H1 (cell line): ENCODE results near the gene DCTN5. TPM values are rescaled to one million over a fixed set of nuclear protein-coding genes. Genes with fewer than 3 reads are reported as not detected.

Experiments
- CTCF ChIA-PET: fragments of 300-600 bp; sonication (Branson Sonifier 250); formaldehyde crosslinking; loops from one replicate; lab custom pipeline; 2021; ENCODE audit not compliant: partially characterized antibody; lab: Charles Lee
- POLR2A ChIA-PET: fragments of 300-600 bp; sonication (Branson Sonifier 250); formaldehyde crosslinking; loops from one replicate; lab custom pipeline; 2021; ENCODE audit warnings: inconsistent platforms; ENCODE audit not compliant: partially characterized antibody; lab: Charles Lee
- DNase-seq, 2 experiments: peaks; one replicate each; pipeline versions ENCODE4 v3.0.0 to v3.0.0-alpha.2; 2010 to 2022; ENCODE audit warnings: low spot score in 2 of 2, low read depth in 1 of 2, mixed read lengths in 1 of 2
- FAIRE-seq: peaks from 2 replicates; lab custom pipeline; 2011; peaks lifted over from hg19 to GRCh38; lab: Jason Lieb, UNC
- H2AFZ ChIP-seq: 2 replicates; pipeline ENCODE4 v1.8.1; 2012; ENCODE audit warnings: low read length, inconsistent platforms
- H2AK5ac ChIP-seq: 2 replicates; pipeline ENCODE4 v1.6.1; 2013; ENCODE audit warnings: low read depth, low read length
- H2BK120ac ChIP-seq: replicated peaks from 2 replicates; pipeline ENCODE3; 2013; ENCODE audit warnings: low read depth, low read length, inconsistent platforms
- H2BK12ac ChIP-seq: 2 replicates; pipeline ENCODE4 v1.6.1; 2013; ENCODE audit warnings: low read depth, low read length
- H2BK15ac ChIP-seq: 2 replicates; pipeline ENCODE4 v1.6.1; 2013; ENCODE audit warnings: low read length
- H2BK20ac ChIP-seq: 2 replicates; pipeline ENCODE4 v1.6.1; 2013; ENCODE audit warnings: low read length
- H2BK5ac ChIP-seq: 2 replicates; pipeline ENCODE4 v1.6.1; 2013; ENCODE audit warnings: low read depth, low read length
- H3K14ac ChIP-seq: 2 replicates; pipeline ENCODE4 v1.6.1; 2013; ENCODE audit warnings: inconsistent platforms; ENCODE audit not compliant: insufficient read length
- H3K18ac ChIP-seq: 2 replicates; pipeline ENCODE4 v1.6.1; 2013; ENCODE audit warnings: low read length; ENCODE audit errors: extremely low read depth
- H3K23ac ChIP-seq: 2 replicates; pipeline ENCODE4 v1.6.1; 2013; ENCODE audit warnings: inconsistent platforms; ENCODE audit not compliant: insufficient read length
- H3K23me2 ChIP-seq: 2 replicates; pipeline ENCODE4 v1.6.1; 2013; ENCODE audit warnings: low read depth, low read length
- H3K27ac ChIP-seq: 2 replicates; pipeline ENCODE4 v1.6.1; 2011; ENCODE audit warnings: low read depth, low read length, inconsistent platforms
- H3K27me3 ChIP-seq, 4 experiments: replicated peaks in 1 of 4; 1 replicate in 1 of 4; 2 replicates in 3 of 4; pipeline versions ENCODE4 v1.6.1 to v1.8.1; 2011 to 2013; ENCODE audit warnings: low read length in 3 of 4, mild to moderate bottlenecking in 3 of 4, inconsistent platforms in 2 of 4, mixed read lengths in 2 of 4, moderate library complexity in 1 of 4; ENCODE audit not compliant: control insufficient read depth in 3 of 4, insufficient read depth in 3 of 4; ENCODE audit errors: extremely low read depth in 1 of 4
- H3K36me3 ChIP-seq, 4 experiments: 2 replicates each; pipeline versions ENCODE4 v1.6.1 to v1.8.1; 2011 to 2013; ENCODE audit warnings: mild to moderate bottlenecking in 4 of 4, low read length in 3 of 4, moderate library complexity in 2 of 4, control low read depth in 1 of 4, inconsistent platforms in 1 of 4; ENCODE audit not compliant: insufficient read depth in 4 of 4, control insufficient read depth in 2 of 4
- H3K4ac ChIP-seq: replicated peaks from 2 replicates; pipeline ENCODE3; 2013; ENCODE audit warnings: low read length, low read depth, mixed read lengths, inconsistent platforms; ENCODE audit not compliant: insufficient read length
- H3K4me1 ChIP-seq, 4 experiments: replicated peaks in 1 of 4; 1 replicate in 1 of 4; 2 replicates in 3 of 4; pipeline versions ENCODE4 v1.6.1 to v1.8.1; 2011 to 2013; ENCODE audit warnings: low read length in 3 of 4, inconsistent platforms in 2 of 4, mixed read lengths in 1 of 4; ENCODE audit not compliant: insufficient read depth in 4 of 4, control insufficient read depth in 3 of 4
- H3K4me2 ChIP-seq, 2 experiments: 2 replicates each; pipeline versions ENCODE4 v1.6.1 to v1.8.1; 2011 to 2013; ENCODE audit warnings: low read depth in 2 of 2, low read length in 2 of 2, control low read depth in 1 of 2, inconsistent platforms in 1 of 2, mild to moderate bottlenecking in 1 of 2; ENCODE audit not compliant: insufficient read depth in 1 of 2
- H3K4me3 ChIP-seq, 4 experiments: fragments of 200-600, 300-600 bp in 1 of 4; sonication (generic), shearing (Covaris generic), sonication (Bioruptor Twin) in 1 of 4; 2 replicates each; pipeline versions ENCODE4 v1.5.1 to v1.8.1; 2011 to 2016; ENCODE audit warnings: low read length in 4 of 4, low read depth in 3 of 4, control low read depth in 2 of 4, inconsistent platforms in 2 of 4, mild to moderate bottlenecking in 2 of 4, mixed read lengths in 1 of 4, moderate library complexity in 1 of 4; ENCODE audit not compliant: insufficient read depth in 2 of 4; ENCODE audit errors: extremely low read depth in 1 of 4
- H3K56ac ChIP-seq: replicated peaks from 2 replicates; pipeline ENCODE3; 2013; ENCODE audit warnings: low read depth, mild to moderate bottlenecking, mixed read lengths, low read length, inconsistent platforms; ENCODE audit not compliant: insufficient read length
- H3K79me1 ChIP-seq: 2 replicates; pipeline ENCODE4 v1.6.1; 2013; ENCODE audit warnings: low read depth, low read length, control low read depth
- H3K79me2 ChIP-seq, 2 experiments: 2 replicates each; pipeline versions ENCODE4 v1.6.1 to v1.8.1; 2012 to 2013; ENCODE audit warnings: low read length in 2 of 2, mild to moderate bottlenecking in 2 of 2, inconsistent platforms in 1 of 2; ENCODE audit not compliant: insufficient read depth in 2 of 2, control insufficient read depth in 1 of 2
- H3K9ac ChIP-seq, 4 experiments: replicated peaks in 1 of 4; 1 replicate in 1 of 4; 2 replicates in 3 of 4; pipeline versions ENCODE4 v1.6.1 to v1.8.1; 2011 to 2013; ENCODE audit warnings: low read depth in 3 of 4, low read length in 3 of 4, control low read depth in 2 of 4, mild to moderate bottlenecking in 2 of 4, moderate library complexity in 2 of 4, inconsistent platforms in 1 of 4; ENCODE audit errors: extremely low read depth in 1 of 4
- H3K9me3 ChIP-seq, 2 experiments: 2 replicates each; pipeline versions ENCODE4 v1.6.1 to v1.8.1; 2012 to 2013; ENCODE audit warnings: mild to moderate bottlenecking in 2 of 2, moderate library complexity in 2 of 2, control low read depth in 1 of 2, inconsistent platforms in 1 of 2, low read depth in 1 of 2, low read length in 1 of 2, mixed read lengths in 1 of 2; ENCODE audit not compliant: insufficient read depth in 2 of 2
- H4K20me1 ChIP-seq, 2 experiments: replicated peaks in 1 of 2; 2 replicates each; pipeline versions ENCODE3 to v1.8.1; 2011 to 2013; ENCODE audit warnings: inconsistent platforms in 2 of 2, low read length in 2 of 2, mild to moderate bottlenecking in 1 of 2; ENCODE audit not compliant: insufficient read depth in 2 of 2, control insufficient read depth in 1 of 2
- H4K5ac ChIP-seq: 2 replicates; pipeline ENCODE4 v1.6.1; 2013; ENCODE audit warnings: low read length, low read depth, mixed read lengths, inconsistent platforms; ENCODE audit not compliant: insufficient read length
- H4K8ac ChIP-seq: 2 replicates; pipeline ENCODE4 v1.8.0; 2013; ENCODE audit warnings: mild to moderate bottlenecking, moderate library complexity, low read length, inconsistent platforms; ENCODE audit not compliant: insufficient read depth; ENCODE audit errors: extremely low read depth
- H4K91ac ChIP-seq: replicated peaks from 2 replicates; pipeline ENCODE3; 2013; ENCODE audit warnings: low read length, mixed read lengths, inconsistent platforms; ENCODE audit not compliant: insufficient read length
- CHD1 ChIP-seq: IDR thresholded peaks from 2 replicates; pipeline ENCODE4 v1.6.1; 2012; ENCODE audit warnings: low read depth, low read length, improper control_type of control experiment
- CTCF ChIP-seq, 3 experiments: IDR thresholded peaks; 1 replicate in 2 of 3; 2 replicates in 1 of 3; pipeline versions ENCODE4 v1.5.1 to v1.6.1; 2011; ENCODE audit warnings: low read length in 3 of 3, mild to moderate bottlenecking in 3 of 3, inconsistent platforms in 2 of 3, low read depth in 1 of 3, moderate library complexity in 1 of 3; ENCODE audit not compliant: insufficient read depth in 1 of 3; ENCODE audit errors: control extremely low read depth in 1 of 3
- EZH2 ChIP-seq: fragments of 200-600 bp; sonication (generic); IDR thresholded peaks from 2 replicates; pipeline ENCODE4 v1.7.1; 2012; ENCODE audit warnings: low read depth, mild to moderate bottlenecking, moderate library complexity, low read length, inconsistent platforms; ENCODE audit not compliant: severe bottlenecking
- HDAC6 ChIP-seq: IDR thresholded peaks from one replicate; pipeline ENCODE4 v1.7.1; 2012; ENCODE audit warnings: low read depth, mild to moderate bottlenecking, inconsistent platforms, low read length, moderate library complexity
- JUN ChIP-seq: IDR thresholded peaks from 2 replicates; pipeline ENCODE4 v1.6.1; 2011; ENCODE audit warnings: low read depth, mild to moderate bottlenecking, improper control_type of control experiment, low read length
- MAX ChIP-seq: IDR thresholded peaks from 2 replicates; pipeline ENCODE4 v1.6.1; 2012; ENCODE audit warnings: inconsistent platforms
- POLR2A ChIP-seq, 2 experiments: IDR thresholded peaks; 1 replicate in 1 of 2; 2 replicates in 1 of 2; pipeline ENCODE4 v1.6.1; 2011; ENCODE audit warnings: low read depth in 2 of 2, low read length in 2 of 2, mild to moderate bottlenecking in 2 of 2; ENCODE audit errors: control extremely low read depth in 1 of 2
- POU5F1 ChIP-seq: IDR thresholded peaks from 2 replicates; pipeline ENCODE4 v1.6.1; 2011; ENCODE audit warnings: low read depth, mild to moderate bottlenecking, low read length, moderate library complexity
- SIRT6 ChIP-seq: IDR thresholded peaks from one replicate; pipeline ENCODE4 v1.7.1; 2012; ENCODE audit warnings: low read length, inconsistent platforms
- SIX5 ChIP-seq: IDR thresholded peaks from 2 replicates; pipeline ENCODE4 v1.6.1; 2011; ENCODE audit warnings: mild to moderate bottlenecking, low read depth, low read length
- SP2 ChIP-seq: IDR thresholded peaks from 2 replicates; pipeline ENCODE4 v1.6.1; 2012; ENCODE audit warnings: mild to moderate bottlenecking, low read length, inconsistent platforms
- WGBS, 2 experiments: shearing (Covaris generic) in 1 of 2; methylation state at CpG; one replicate each; pipeline versions ENCODE4 v1.1.6 to v1.1.7; 2013 to 2015; ENCODE audit warnings: low lambda C conversion rate in 2 of 2, mixed read lengths in 2 of 2, inconsistent platforms in 1 of 2, low coverage in 1 of 2, missing lambda C conversion rate in 1 of 2; ENCODE audit not compliant: insufficient replicate concordance in 2 of 2, insufficient coverage in 1 of 2, insufficient read length in 1 of 2; ENCODE audit errors: extremely low coverage in 1 of 2, missing lambda C conversion rate in 1 of 2; 5-methylcytosine and 5-hydroxymethylcytosine counted together
- polyA plus RNA-seq, 7 experiments: library from polyadenylated mRNA; depleted of rRNA in 3 of 7; stranded (reverse) in 5 of 7; unstranded in 2 of 7; fragments of >200 nt in 5 of 7; fragments of 200-250 nt in 2 of 7; gene quantifications; 1 replicate in 5 of 7; 2 replicates in 1 of 7; 4 replicates in 1 of 7; pipeline versions ENCODE4 v1.2.1 to v1.2.3, GENCODE V29; 2011 to 2013; ENCODE audit warnings: missing spikeins in 2 of 7, mixed read lengths in 2 of 7
- total RNA-seq: library from RNA; stranded (reverse); fragmentation: NEBNext Ultra II Directional; extraction: Animal tissue kit (Norgen Biotek cat#: 25700); gene quantifications from 2 replicates; pipeline ENCODE4 v1.2.1, GENCODE V29; 2021

Gene DCTN5
- total and polyA plus RNA-seq, 2 of the 8 experiments (the other 6 are each of a cell fraction or from before 2014, with no cell fraction given) = 36.0 to 74.0 TPM

- Histone ChIP-seq H3K23me2 (no peaks in the 10 kb centered on the region), H3K18ac (no peak overlapping the region), H2AK5ac (no peak overlapping the region), H2BK120ac (no peak overlapping the region), H3K23ac (no peak overlapping the region), H3K79me2 (no peaks in the 10 kb centered on the region), H4K5ac (no peak overlapping the region), H2BK12ac (no peak overlapping the region), H3K27ac (no peak overlapping the region), H3K4ac (no peak overlapping the region), H3K79me1 (no peaks in the 10 kb centered on the region), H3K27me3 (no peaks in the 10 kb centered on the region), H4K8ac (no peak overlapping the region), H3K14ac (no peak overlapping the region), H3K9me3 (no peaks in the 10 kb centered on the region), H2BK20ac (no peak overlapping the region), H4K20me1 (no peaks in the 10 kb centered on the region), H3K4me2 (no peak overlapping the region), H3K4me1 (no peaks in the 10 kb centered on the region), H4K91ac (no peak overlapping the region), H2AFZ (no peak overlapping the region), H3K9ac (no peak overlapping the region), H2BK5ac (no peak overlapping the region), H3K56ac (no peak overlapping the region), H3K36me3 (peaks cover 8 to 46% (median 32%) of the 10 kb centered on the region in 4 experiments), H3K4me3 (no peak overlapping the region), H2BK15ac (no peak overlapping the region)
- ChIA-PET CTCF (interaction anchor here (1.6 kb wide), 1 partner anchor 8 kb away, joined by 7 read pairs; the partner anchor contains the start of gene PLK1), POLR2A (interaction anchor here (0.9 to 4.5 kb wide), 3 partner anchors 8 to 12 kb away, joined by 4 to 23 read pairs (median 9); partner anchors contain the start of gene PLK1)
- no peak for DNase-seq
- WGBS, 2 experiments = 97% methylated on average over 4 of the region's 4 CpGs; no CpG with 5 or more reads in 1 of the 2 experiments
- no peak for FAIRE-seq
- no peak for TF ChIP-seq CHD1
- no peak for TF ChIP-seq POU5F1
- TF ChIP-seq MAX = no peak
- no peak for TF ChIP-seq SIRT6
- TF ChIP-seq CTCF (IDR thresholded peaks at IDR 0.05; ENCODE audit: control extremely low read depth in 1 of 3, insufficient read depth in 1 of 3, low read depth in 1 of 3, low read length in 3 of 3) = no peak
- no peak for TF ChIP-seq SIX5
- no peak for TF ChIP-seq SP2
- TF ChIP-seq POLR2A (IDR thresholded peaks at IDR 0.05; ENCODE audit: control extremely low read depth in 1 of 2, low read depth in 2 of 2, low read length in 2 of 2) = no peak
- no peak for TF ChIP-seq EZH2
- no peak for TF ChIP-seq HDAC6
- TF ChIP-seq JUN = no peak
Observed at GRCh38 chr16:23670137-23670776, 29.0 kb downstream of the DCTN5 start.
